ENCODE results near the gene REXO2.

The REXO2 gene

DNA sequence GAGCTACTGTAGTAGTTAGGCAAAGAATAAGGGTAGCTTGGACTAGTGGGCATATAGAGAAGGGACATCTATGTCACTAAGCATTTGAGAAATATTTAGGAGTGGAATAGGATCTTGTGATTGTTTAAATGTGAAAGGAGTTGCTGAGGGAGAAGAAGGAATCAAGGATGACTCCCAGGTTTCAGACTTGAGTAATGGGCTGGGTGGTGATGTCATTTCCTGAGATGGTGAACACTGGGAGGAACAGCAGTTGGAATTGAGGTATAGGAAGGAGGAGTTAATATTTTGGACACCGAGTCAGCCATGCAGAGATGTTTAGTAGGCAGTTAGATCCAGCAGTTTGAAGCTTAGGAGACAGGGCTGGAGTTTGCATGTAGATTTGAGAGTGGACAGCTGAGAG is 40.1 kb downstream of the REXO2 start:
- no peaks in the 10 kb centered on the region for H3K9me3 ChIP-seq
- no peak overlapping the region for H3K4me3 ChIP-seq (ENCODE audit: low read depth in 1 of 2, low read length in 1 of 2)
- H3K4me1 ChIP-seq (ENCODE audit: control insufficient read depth in 1 of 2, insufficient read depth in 1 of 2, low read depth in 1 of 2, low read length in 1 of 2) = no peaks in the 10 kb centered on the region
- no peak for TF ChIP-seq CTCF (IDR thresholded peaks at IDR 0.05)
- no peaks in the 10 kb centered on the region for H3K36me3 ChIP-seq
- H3K27me3 ChIP-seq = no peaks in the 10 kb centered on the region
- no peak overlapping the region for H3K27ac ChIP-seq

GRCh38 chr11:114482114-114482513 is 42.8 kb downstream of the REXO2 start:
- H3K9me3 ChIP-seq = no peaks in the 10 kb centered on the region
- no peaks in the 10 kb centered on the region for H3K4me1 ChIP-seq (ENCODE audit: control insufficient read depth in 1 of 2, insufficient read depth in 1 of 2, low read depth in 1 of 2, low read length in 1 of 2)
- no peaks in the 10 kb centered on the region for H3K27me3 ChIP-seq
- H3K4me3 ChIP-seq (ENCODE audit: low read depth in 1 of 2, low read length in 1 of 2) = no peak overlapping the region
- no peaks in the 10 kb centered on the region for H3K36me3 ChIP-seq
- no peak for TF ChIP-seq CTCF (IDR thresholded peaks at IDR 0.05)
- no peak overlapping the region for H3K27ac ChIP-seq

- Histone ChIP-seq H3K4me1 (ENCODE audit: control insufficient read depth in 1 of 2, insufficient read depth in 1 of 2, low read depth in 1 of 2, low read length in 1 of 2) (no peaks in the 10 kb centered on the region), H3K36me3 (no peaks in the 10 kb centered on the region), H3K9me3 (no peaks in the 10 kb centered on the region), H3K27ac (no peak overlapping the region), H3K4me3 (ENCODE audit: low read depth in 1 of 2, low read length in 1 of 2) (no peak overlapping the region), H3K27me3 (no peaks in the 10 kb centered on the region)
- TF ChIP-seq CTCF (IDR thresholded peaks at IDR 0.05) = no peak
Measured at GRCh38 chr11:114483929-114484328, 44.7 kb downstream of the REXO2 start.

GRCh38 chr11:114496915-114497314 is 57.6 kb downstream of the REXO2 start:
- Histone ChIP-seq H3K4me3 (ENCODE audit: low read depth in 1 of 2, low read length in 1 of 2) (no peak overlapping the region), H3K27me3 (no peaks in the 10 kb centered on the region), H3K4me1 (ENCODE audit: control insufficient read depth in 1 of 2, insufficient read depth in 1 of 2, low read depth in 1 of 2, low read length in 1 of 2) (no peaks in the 10 kb centered on the region), H3K36me3 (no peaks in the 10 kb centered on the region), H3K9me3 (no peaks in the 10 kb centered on the region), H3K27ac (no peak overlapping the region)
- TF ChIP-seq CTCF (IDR thresholded peaks at IDR 0.05) = no peak

DNA sequence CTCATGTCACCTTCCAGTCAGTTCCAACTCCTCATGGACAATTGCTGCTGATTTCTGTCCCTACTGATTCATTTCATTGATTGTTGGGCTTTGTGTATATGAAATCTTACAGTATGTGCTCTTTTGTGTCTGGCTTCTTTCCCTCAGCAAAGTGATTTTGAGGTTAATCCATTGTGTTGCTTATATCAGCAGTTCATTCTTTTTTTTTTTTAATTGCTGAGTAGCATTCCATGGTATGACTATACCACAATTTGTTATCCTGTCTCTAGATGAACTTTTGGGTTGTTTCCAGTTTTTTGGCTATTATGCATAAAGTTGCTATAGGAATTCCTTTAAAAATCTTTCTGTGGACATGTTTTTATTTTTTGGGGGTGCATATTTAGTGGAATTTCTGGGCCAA is 60.5 kb downstream of the REXO2 start:
- Histone ChIP-seq H3K9me3 (peaks cover 4% of the 10 kb centered on the region), H3K27me3 (no peaks in the 10 kb centered on the region), H3K36me3 (no peaks in the 10 kb centered on the region), H3K27ac (no peak overlapping the region), H3K4me3 (ENCODE audit: low read depth in 1 of 2, low read length in 1 of 2) (no peak overlapping the region), H3K4me1 (ENCODE audit: control insufficient read depth in 1 of 2, insufficient read depth in 1 of 2, low read depth in 1 of 2, low read length in 1 of 2) (no peaks in the 10 kb centered on the region)
- TF ChIP-seq CTCF (IDR thresholded peaks at IDR 0.05) = no peak
